ENCODE measurements around the gene ACTR1A.

- TF ChIP-seq CTCF (IDR thresholded peaks at IDR 0.05 in 4 of 5, conservative IDR thresholded peaks at IDR 0.05 in 1 of 5) (no peak), POLR2A (IDR thresholded peaks at IDR 0.05) (no peak)
Observed at GRCh38 chr10:102453502-102453901, 49.0 kb downstream of the ACTR1A start.
